Hindlimb muscle (tissue), 1 donor: ENCODE results near the gene SLC35E1. TPM values are rescaled to one million over a fixed set of nuclear protein-coding genes. Genes with fewer than 3 reads are reported as not detected.
"Not testable (repeated sequence)": the region's sequence is repeated elsewhere in the genome, so short reads cannot be mapped to it uniquely, and the experiment has no call there.

ENCODE experiments used
- DNase-seq: peaks from one replicate; pipeline ENCODE4 v3.0.0-alpha.2; 2013
- polyA plus RNA-seq: library from polyadenylated mRNA; unstranded; fragments of 120-200 nt; gene quantifications from one replicate; pipeline ENCODE4 v1.2.1, GENCODE V29; 2013; ENCODE audit not compliant: insufficient read length

Gene SLC35E1
- polyA plus RNA-seq, 1 donor: 32.3 TPM

- no peak for DNase-seq
Observed at GRCh38 chr19:16581145-16581970, 9.1 kb upstream of the SLC35E1 start.

GRCh38 chr19:16579381-16579780 is 7.2 kb upstream of the SLC35E1 start:
- DNase-seq: no peak

GRCh38 chr19:16577531-16577985 is 5.3 kb upstream of the SLC35E1 start:
- DNase-seq: no peak

DNA sequence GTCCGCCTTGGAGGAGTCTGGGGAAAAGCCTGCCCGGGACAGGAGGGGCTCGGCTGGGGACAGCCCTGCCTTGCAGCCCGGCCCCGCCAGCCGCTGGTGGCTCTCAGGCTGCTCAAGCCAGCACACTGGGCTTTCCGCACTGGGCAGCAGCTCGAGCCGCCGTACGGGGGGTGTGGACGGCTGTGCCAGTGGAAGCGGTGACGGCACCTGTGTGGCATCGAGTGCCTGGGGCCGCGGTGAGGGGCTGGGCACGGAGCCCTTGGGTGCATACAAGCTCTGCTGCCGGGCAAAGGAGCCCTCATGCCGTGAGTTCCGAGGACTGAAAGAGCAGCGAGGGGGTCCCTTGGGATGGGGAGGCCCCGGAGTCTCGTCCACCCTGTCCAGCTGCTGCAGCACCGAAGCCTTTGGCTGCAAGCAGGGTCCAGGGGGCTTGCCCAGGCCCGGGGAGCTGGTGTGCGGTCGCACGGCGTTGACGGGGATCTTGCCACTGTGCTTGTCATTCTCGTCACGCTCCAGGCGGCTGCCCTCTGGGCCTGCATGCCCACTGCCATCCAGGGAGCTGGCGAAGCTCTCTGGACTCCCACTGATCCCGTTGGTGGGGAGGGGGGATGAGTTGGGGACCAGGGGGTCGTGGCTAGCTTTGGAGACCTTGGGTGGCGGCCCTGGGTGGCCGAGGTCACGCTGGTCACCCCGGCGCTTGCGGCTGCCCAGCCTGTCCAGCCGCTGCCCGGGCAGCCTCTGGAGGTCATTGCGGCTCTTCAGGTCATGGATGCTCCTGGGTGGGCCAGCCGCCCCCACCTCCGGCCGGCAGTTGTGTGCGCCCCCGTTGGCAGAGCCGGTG is 4.7 kb upstream of the SLC35E1 start:
- DNase-seq: no peak

DNA sequence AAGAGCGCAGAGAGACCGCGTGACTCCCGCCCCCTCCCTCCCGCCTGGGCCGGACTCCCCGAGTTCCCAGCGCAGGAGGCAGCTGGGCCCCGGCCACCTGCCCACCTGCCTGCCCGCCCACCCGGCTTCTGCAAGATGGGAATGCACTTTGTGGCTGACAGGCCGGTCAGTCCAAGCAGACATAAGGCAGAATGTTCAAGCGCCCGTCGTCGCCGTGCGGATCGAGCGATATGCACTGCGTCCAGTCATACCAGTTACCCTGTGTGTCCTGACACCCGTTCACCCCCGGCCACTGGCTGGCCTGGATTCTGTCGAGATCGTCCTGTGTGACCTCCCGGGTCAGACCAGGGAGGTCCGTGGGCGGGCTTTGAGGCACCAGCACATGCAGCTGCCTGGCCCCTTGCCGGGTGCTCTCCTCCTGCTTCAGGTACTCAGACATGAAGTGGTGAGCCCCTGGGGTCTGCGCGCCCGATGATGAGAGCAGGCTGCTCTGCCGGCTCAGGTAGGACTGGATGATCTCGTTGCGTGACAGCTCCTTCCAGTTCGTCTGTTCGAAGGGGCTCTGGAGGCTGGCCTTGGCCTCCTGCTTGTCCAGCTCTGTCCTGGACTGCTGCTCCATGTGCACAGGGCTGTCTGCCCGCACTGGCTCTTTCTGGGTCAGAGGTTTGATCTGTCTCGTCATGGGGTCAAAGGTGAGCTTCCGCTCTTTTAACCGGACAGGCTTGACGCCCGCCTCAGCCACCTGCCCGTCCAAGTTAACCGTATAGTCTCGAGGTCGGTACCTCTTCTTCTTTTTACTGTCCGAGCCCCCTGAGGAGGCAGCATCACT is 3.9 kb upstream of the SLC35E1 start:
- DNase-seq: no peak

GRCh38 chr19:16575282-16575681 is 3.1 kb upstream of the SLC35E1 start:
- DNase-seq: no peak

DNA sequence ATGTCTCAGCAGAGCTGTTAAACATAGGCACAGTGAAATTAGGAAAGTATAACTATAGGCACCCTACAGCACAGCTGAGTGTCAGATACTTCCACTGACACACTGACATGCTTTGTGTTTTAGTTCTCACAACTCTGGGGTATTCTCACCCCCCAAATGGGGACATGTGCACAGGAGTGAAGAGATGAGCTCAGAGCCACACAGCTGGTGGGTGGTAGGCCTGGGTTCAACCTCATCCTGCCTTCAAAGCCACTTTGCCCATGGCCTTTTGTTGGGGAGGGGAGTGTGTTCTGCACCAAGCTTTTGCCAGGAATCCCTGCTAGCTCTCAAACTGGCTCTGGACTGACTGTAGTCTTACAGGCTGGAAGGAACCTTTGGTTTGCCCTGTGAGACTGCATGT is 1.7 kb upstream of the SLC35E1 start:
- no peak for DNase-seq

- no peak for DNase-seq
Observed at GRCh38 chr19:16573296-16573695, 1.1 kb upstream of the SLC35E1 start.

GRCh38 chr19:16571822-16572331 is 338 bp downstream of the SLC35E1 start:
- DNase-seq: no peak

- DNase-seq: no peak
Observed at GRCh38 chr19:16571283-16571682, 932 bp downstream of the SLC35E1 start.

GRCh38 chr19:16569609-16570320 is 2.5 kb downstream of the SLC35E1 start:
- no peak for DNase-seq

GRCh38 chr19:16566702-16567101 is 5.5 kb downstream of the SLC35E1 start:
- DNase-seq: no peak

GRCh38 chr19:16566161-16566560 is 6.1 kb downstream of the SLC35E1 start:
- DNase-seq: no peak

DNA sequence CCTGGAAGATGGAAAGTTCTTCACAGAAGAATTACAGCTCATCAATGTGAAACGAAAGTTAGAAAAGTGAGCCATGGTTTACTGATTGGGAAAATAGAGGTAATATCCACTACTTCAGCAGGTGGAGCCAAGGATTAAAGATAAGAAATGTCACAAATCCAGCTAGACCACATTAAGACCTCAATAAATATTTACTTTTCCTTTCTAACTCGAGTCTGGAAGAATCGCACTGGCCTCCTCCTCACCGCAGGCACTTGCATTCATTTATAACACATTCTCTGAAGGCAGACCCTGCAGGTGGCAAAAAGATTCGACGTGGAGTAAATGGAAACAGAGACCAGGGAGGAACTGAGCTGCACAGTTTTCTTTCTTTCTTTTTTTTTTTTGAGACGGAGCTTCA is 7.4 kb downstream of the SLC35E1 start:
- no peak for DNase-seq

DNA sequence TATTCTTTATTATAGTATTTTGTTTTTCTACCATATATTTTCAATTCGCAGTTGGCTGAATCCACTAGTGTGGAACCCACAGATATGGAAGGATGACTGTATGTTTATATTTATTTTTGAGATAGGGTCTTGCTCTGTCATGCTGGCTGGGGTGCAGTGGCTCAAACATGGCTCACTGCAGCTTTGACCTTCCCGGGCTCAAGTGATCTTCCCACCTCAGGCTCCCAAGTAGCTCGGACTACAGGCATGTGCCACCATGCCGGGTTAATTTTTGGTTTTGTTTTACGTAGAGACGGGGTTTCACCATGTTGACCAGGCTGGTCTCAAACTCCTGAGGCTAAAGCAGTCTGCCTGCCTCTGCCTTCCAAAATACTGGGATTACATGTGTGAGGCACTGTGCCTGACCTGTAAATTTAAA is 9.6 kb downstream of the SLC35E1 start:
- no peak for DNase-seq

DNA sequence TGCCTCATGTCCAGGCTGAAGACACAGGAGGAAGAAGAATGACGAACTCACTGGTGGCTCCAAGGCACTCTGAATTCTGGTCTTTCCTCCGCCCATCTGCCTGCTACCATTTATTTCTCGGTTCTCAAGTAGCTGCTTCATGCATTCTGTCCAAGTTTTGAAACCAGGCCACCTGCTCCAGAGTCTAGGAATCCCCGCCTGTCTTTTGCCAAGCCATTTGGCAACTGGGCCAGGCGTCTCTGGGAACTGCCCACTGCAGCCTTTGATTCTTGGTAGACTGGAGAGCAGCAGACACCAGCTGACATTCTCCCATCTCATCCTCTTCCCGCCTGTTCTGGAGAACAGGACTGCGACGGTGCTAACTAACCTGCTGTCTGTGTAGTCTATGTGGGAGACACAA is 10.8 kb downstream of the SLC35E1 start:
- no peak for DNase-seq

DNA sequence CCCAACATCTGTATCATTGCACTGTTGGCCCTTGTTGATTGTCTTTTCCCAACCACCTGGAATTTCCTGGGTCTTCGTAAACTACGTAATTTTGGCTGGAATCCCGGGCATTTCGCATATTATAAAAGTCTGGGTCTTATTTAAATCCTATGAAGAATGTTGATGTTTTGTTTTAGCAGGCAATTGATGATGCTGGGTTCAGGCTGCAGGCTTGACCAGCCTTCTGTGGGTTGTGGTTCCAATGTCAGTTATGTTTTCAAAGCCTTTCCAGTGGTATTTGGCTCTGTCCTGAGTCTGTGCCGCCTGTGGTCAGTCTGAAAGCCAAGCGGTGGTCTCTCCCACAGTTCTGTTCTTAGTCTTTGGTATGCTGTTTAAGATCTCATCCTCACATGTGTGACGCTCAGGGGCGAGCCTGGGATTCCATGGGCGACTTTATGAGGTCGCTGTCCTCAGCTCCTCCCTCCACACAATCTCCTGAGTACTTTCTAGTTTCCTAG is 12.4 kb downstream of the SLC35E1 start:
- DNase-seq: no peak

DNA sequence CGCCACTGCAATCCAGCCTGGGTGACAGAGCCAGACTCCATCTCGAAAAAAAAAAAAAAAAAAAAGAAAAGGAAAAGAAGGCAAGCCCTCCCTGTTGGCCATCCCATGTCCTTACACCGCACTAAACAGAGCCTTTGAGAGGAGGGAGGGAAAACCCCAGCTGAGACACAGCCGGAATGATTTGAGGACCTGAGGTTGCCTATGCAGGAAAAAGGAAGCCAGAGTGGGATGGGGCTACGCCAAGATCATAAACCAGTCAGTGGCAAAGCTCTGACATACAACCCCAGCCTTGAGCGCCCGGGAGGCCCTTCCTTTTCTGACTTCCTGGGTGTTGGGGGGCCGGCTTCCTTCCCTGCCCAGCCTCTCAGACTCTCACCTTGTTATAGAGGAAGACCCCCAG is 17.4 kb downstream of the SLC35E1 start:
- no peak for DNase-seq

DNA sequence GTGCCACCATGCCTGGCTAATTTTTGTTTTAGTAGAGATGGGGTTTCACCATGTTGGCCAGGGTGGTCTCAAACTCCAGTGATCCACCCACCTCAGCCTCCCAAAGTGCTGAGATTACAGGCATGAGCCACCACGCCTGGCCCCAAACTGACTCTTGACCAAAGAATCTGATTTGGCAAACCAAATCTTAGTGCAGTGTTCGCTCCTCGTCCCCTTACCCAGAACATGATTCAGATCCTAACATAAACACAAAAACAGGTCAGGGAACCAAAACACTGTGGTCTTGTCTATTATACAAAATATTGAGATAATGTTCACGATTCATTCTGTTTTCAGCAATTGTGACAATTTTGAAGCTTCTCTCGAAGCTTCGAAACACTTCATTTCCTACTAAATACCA is 20.3 kb downstream of the SLC35E1 start:
- not testable (repeated sequence) for DNase-seq

- DNase-seq: no peak
Observed at GRCh38 chr19:16548956-16549355, 23.3 kb downstream of the SLC35E1 start.

DNA sequence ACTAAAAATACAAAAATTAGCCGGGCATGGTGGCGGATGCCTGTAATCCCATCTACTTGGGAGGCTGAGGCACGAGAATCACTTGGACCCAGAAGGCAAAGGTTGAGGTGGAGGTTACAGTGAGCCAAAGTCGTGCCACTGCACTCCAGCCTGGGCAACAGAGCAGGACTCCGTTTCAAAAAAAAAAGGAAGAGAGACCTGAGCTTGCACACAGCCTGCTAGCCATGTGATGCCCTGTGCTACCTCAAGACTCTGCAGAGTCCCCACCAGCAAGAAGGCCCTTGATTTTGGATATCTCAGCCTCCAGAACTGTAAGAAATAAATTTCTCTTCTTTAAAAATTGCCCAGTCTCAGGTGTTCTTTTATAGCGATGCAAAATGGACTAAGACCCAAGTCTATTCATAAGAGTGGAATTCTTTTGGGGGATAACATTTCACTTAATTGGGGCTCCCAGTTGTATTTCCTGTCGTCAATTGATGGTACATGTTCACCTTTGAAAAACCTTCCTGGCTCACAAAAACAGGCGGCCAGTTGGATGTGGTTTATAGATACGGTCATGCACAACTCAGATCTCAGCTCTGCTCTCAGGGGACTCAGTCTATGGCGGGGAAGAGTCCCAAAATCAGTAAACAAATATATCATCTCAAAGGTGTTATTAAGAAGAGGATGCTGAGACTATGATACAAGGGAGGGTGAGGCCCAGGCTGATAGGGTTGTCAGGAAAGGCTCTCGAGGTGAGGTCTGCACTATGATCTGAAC is 27.6 kb downstream of the SLC35E1 start:
- no peak for DNase-seq
